ENCODE data around the gene C2. TPM values are rescaled to one million over a fixed set of nuclear protein-coding genes. Genes with fewer than 3 reads are reported as not detected.

C2 gene
- total RNA-seq, 4 donors from 2014 or later, result 2.7 to 4.9 (median 3.6) TPM

GRCh38 chr6:31884528-31885035 is 42.9 kb upstream of the C2 start:
- Histone ChIP-seq H3K4me3 (no peak overlapping the region), H3K27me3 (no peaks in the 10 kb centered on the region), H3K4me1 (no peaks in the 10 kb centered on the region), H3K27ac (no peak overlapping the region), H3K9me3 (no peaks in the 10 kb centered on the region), H3K36me3 (peaks cover 0 to 94% of the 10 kb centered on the region in 2 donors)
- DNase-seq (no peak), ATAC-seq (no peak)
- no peak for TF ChIP-seq CTCF (IDR thresholded peaks at IDR 0.05 in 4 of 5, conservative IDR thresholded peaks at IDR 0.05 in 1 of 5)
- no peak for TF ChIP-seq POLR2A (IDR thresholded peaks at IDR 0.05)
- in situ Hi-C loops (cut with MboI; ENCODE audit: low sequenced_read_pairs in 4 of 4), result no loop called here
- intact Hi-C loops (cut with DNase I; ENCODE audit: low total_unique reads), result no loop called here

GRCh38 chr6:31886541-31886991 is 41.0 kb upstream of the C2 start:
- intact Hi-C loops (cut with DNase I; ENCODE audit: low total_unique reads), result no loop called here
- ATAC-seq, result no peak
- H3K27ac ChIP-seq, result no peak overlapping the region

GRCh38 chr6:31887173-31888007 is 40.1 kb upstream of the C2 start:
- in situ Hi-C loops (cut with MboI; ENCODE audit: low sequenced_read_pairs in 4 of 4) (no loop called here), intact Hi-C loops (cut with DNase I; ENCODE audit: low total_unique reads) (no loop called here)
- no peak for ATAC-seq
- DNase-seq, result no peak
- no peak overlapping the region for H3K27ac ChIP-seq
- no peaks in the 10 kb centered on the region for H3K4me1 ChIP-seq
- TF ChIP-seq CTCF (IDR thresholded peaks at IDR 0.05 in 4 of 5, conservative IDR thresholded peaks at IDR 0.05 in 1 of 5), result no peak
- no peak for TF ChIP-seq POLR2A (IDR thresholded peaks at IDR 0.05)
- H3K4me3 ChIP-seq, result no peak overlapping the region
- no peaks in the 10 kb centered on the region for H3K9me3 ChIP-seq
- H3K36me3 ChIP-seq, result peaks cover 0 to 97% of the 10 kb centered on the region in 2 donors
- H3K27me3 ChIP-seq, result no peaks in the 10 kb centered on the region

More at GRCh38 chr6:31886541-31886991, 41.0 kb upstream of the C2 start:
- TF ChIP-seq CTCF (IDR thresholded peaks at IDR 0.05 in 4 of 5, conservative IDR thresholded peaks at IDR 0.05 in 1 of 5) (no peak), POLR2A (IDR thresholded peaks at IDR 0.05) (no peak)
- in situ Hi-C loops (cut with MboI; ENCODE audit: low sequenced_read_pairs in 4 of 4), result no loop called here
- Histone ChIP-seq H3K4me3 (no peak overlapping the region), H3K36me3 (peaks cover 0 to 94% of the 10 kb centered on the region in 2 donors), H3K9me3 (no peaks in the 10 kb centered on the region), H3K27me3 (no peaks in the 10 kb centered on the region), H3K4me1 (no peaks in the 10 kb centered on the region)
- no peak for DNase-seq

GRCh38 chr6:31888276-31889258 is 39.0 kb upstream of the C2 start:
- intact Hi-C loops (cut with DNase I; ENCODE audit: low total_unique reads), result no loop called here
- H3K27me3 ChIP-seq, result no peaks in the 10 kb centered on the region
- DNase-seq (no peak), ATAC-seq (no peak)
- in situ Hi-C loops (cut with MboI; ENCODE audit: low sequenced_read_pairs in 4 of 4), result no loop called here
- peaks cover 0 to 93% of the 10 kb centered on the region in 2 donors for H3K36me3 ChIP-seq
- H3K4me1 ChIP-seq, result no peaks in the 10 kb centered on the region
- TF ChIP-seq CTCF (IDR thresholded peaks at IDR 0.05 in 4 of 5, conservative IDR thresholded peaks at IDR 0.05 in 1 of 5) (peak; percentile 10 to 61 (median 55)), POLR2A (IDR thresholded peaks at IDR 0.05) (no peak)
- no peak overlapping the region for H3K27ac ChIP-seq
- no peak overlapping the region for H3K4me3 ChIP-seq
- no peaks in the 10 kb centered on the region for H3K9me3 ChIP-seq

Measured in gastrocnemius medialis (tissue), 4 donors.